Gastrocnemius medialis (tissue), 4 donors: Measurements from ENCODE around the gene SUGCT. TPM values are rescaled to one million over a fixed set of nuclear protein-coding genes. Genes with fewer than 3 reads are reported as not detected.

ENCODE experiments used
- ATAC-seq, 2 donors: fragments of 150-250 bp; one replicate each; pipeline ENCODE4 v1.9.1; 2016
- DNase-seq, 2 donors: peaks; one replicate each; pipeline ENCODE4 v3.0.0-alpha.2; 2019
- H3K27ac ChIP-seq, 4 donors: fragments of 200-600 bp; sonication (generic); 1 replicate in 1 of 4; 2 replicates in 3 of 4; pipeline ENCODE4 v1.5.1; 2016 to 2018; ENCODE audit warnings: mild to moderate bottlenecking in 2 of 4, moderate library complexity in 1 of 4
- H3K27me3 ChIP-seq, 3 donors: fragments of 200-600 bp; sonication (generic) in 2 of 3; 1 replicate in 1 of 3; 2 replicates in 2 of 3; pipeline versions ENCODE4 v1.5.1 to v1.6.0; 2016 to 2019; ENCODE audit warnings: mild to moderate bottlenecking in 1 of 3, moderate library complexity in 1 of 3
- H3K36me3 ChIP-seq, 2 donors: fragments of 200-600 bp; sonication (generic) in 1 of 2; one replicate each; pipeline ENCODE4 v1.5.1; 2017 to 2018
- H3K4me1 ChIP-seq, 2 donors: fragments of 200-600 bp; sonication (generic) in 1 of 2; one replicate each; pipeline ENCODE4 v1.5.1; 2016 to 2017; ENCODE audit warnings: mild to moderate bottlenecking in 2 of 2
- H3K4me3 ChIP-seq, 4 donors: fragments of 200-600 bp; sonication (generic) in 3 of 4; 1 replicate in 1 of 4; 2 replicates in 3 of 4; pipeline ENCODE4 v1.5.1; 2016 to 2019; ENCODE audit warnings: mild to moderate bottlenecking in 2 of 4
- H3K9me3 ChIP-seq, 3 donors: fragments of 200-600 bp; sonication (generic) in 2 of 3; 1 replicate in 1 of 3; 2 replicates in 2 of 3; pipeline ENCODE4 v1.5.1; 2016 to 2019
- POLR2A ChIP-seq, 2 donors: fragments of 450-650 bp; IDR thresholded peaks; one replicate each; pipeline ENCODE4 v1.6.1; 2017; ENCODE audit warnings: antibody characterized with exemption in 2 of 2, mild to moderate bottlenecking in 2 of 2, moderate library complexity in 2 of 2
- in situ Hi-C, 4 donors: fragments of 200-750 bp; cut with MboI; loops; one replicate each; pipeline versions ENCODE4 v1.15.0 to v1.8.0; 2017; ENCODE audit warnings: low sequenced_read_pairs in 4 of 4
- intact Hi-C: fragments of 100-400 bp; cut with DNase I; formaldehyde crosslinking; loops from one replicate; pipeline ENCODE4 v1.15.1; 2023; ENCODE audit warnings: low total_unique reads
- total RNA-seq, 4 donors: library from RNA; depleted of rRNA; stranded (reverse); fragments of >200 nt; gene quantifications; one replicate each; pipeline versions ENCODE4 v1.1.0 to v1.2.3, GENCODE V29; 2016
- TF ChIP-seq, protein P1 (sequence below), 5 experiments: fragments of 450-650 bp in 3 of 5; fragments of 200-600 bp in 2 of 5; sonication (generic) in 2 of 5; IDR thresholded peaks in 4 of 5; conservative IDR thresholded peaks in 1 of 5; 1 replicate in 4 of 5; 2 replicates in 1 of 5; pipeline ENCODE4 v1.5.1; 2016 to 2019; ENCODE audit warnings: antibody characterized with exemption in 5 of 5, mild to moderate bottlenecking in 3 of 5, moderate library complexity in 3 of 5

SUGCT gene
- total RNA-seq, 4 donors from 2014 or later = 2.3 to 3.5 (median 2.9) TPM

- Histone ChIP-seq H3K36me3 (no peaks in the 10 kb centered on the region), H3K27ac (no peak overlapping the region), H3K4me1 (no peaks in the 10 kb centered on the region), H3K27me3 (no peaks in the 10 kb centered on the region), H3K9me3 (no peaks in the 10 kb centered on the region), H3K4me3 (no peak overlapping the region)
- intact Hi-C loops = no loop called here
- ATAC-seq (no peak), DNase-seq (no peak)
- in situ Hi-C loops = no loop called here
- no peak for TF ChIP-seq POLR2A (IDR thresholded peaks at IDR 0.05)
- TF ChIP-seq, protein P1, sequence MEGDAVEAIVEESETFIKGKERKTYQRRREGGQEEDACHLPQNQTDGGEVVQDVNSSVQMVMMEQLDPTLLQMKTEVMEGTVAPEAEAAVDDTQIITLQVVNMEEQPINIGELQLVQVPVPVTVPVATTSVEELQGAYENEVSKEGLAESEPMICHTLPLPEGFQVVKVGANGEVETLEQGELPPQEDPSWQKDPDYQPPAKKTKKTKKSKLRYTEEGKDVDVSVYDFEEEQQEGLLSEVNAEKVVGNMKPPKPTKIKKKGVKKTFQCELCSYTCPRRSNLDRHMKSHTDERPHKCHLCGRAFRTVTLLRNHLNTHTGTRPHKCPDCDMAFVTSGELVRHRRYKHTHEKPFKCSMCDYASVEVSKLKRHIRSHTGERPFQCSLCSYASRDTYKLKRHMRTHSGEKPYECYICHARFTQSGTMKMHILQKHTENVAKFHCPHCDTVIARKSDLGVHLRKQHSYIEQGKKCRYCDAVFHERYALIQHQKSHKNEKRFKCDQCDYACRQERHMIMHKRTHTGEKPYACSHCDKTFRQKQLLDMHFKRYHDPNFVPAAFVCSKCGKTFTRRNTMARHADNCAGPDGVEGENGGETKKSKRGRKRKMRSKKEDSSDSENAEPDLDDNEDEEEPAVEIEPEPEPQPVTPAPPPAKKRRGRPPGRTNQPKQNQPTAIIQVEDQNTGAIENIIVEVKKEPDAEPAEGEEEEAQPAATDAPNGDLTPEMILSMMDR (IDR thresholded peaks at IDR 0.05 in 4 of 5, conservative IDR thresholded peaks at IDR 0.05 in 1 of 5) = no peak
Observed at GRCh38 chr7:40765639-40766038, 630.8 kb downstream of the SUGCT start.

DNA sequence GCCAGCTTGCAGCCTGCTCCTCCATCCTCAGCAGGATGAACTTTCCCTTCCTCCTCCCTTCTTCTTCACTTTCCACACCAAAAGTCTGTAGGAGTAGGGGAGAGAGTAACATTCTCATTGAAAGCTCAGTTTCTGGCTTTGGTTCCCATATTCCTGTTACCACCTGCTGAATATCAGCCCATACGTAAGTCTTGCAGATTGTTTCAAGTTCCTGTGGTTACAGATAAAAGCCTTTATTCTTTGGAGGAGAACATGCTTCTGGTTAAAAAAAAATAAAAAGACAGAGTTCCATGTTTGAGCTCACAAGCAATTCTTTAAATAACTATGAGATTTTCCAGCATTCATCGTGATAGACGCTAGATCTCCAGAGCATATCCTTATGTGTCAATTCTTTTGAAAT, 637.3 kb downstream of the SUGCT start:
- Histone ChIP-seq H3K9me3 (no peaks in the 10 kb centered on the region), H3K36me3 (no peaks in the 10 kb centered on the region), H3K27me3 (no peaks in the 10 kb centered on the region), H3K4me3 (no peak overlapping the region), H3K27ac (no peak overlapping the region), H3K4me1 (no peaks in the 10 kb centered on the region)
- DNase-seq = no peak
- ATAC-seq = no peak
- TF ChIP-seq, protein P1 (IDR thresholded peaks at IDR 0.05 in 4 of 5, conservative IDR thresholded peaks at IDR 0.05 in 1 of 5) = no peak
- no peak for TF ChIP-seq POLR2A (IDR thresholded peaks at IDR 0.05)
- intact Hi-C loops (no loop called here), in situ Hi-C loops (no loop called here)

- H3K4me3 ChIP-seq = no peak overlapping the region
- no peak for ATAC-seq
- TF ChIP-seq, protein P1 (IDR thresholded peaks at IDR 0.05 in 4 of 5, conservative IDR thresholded peaks at IDR 0.05 in 1 of 5) = no peak
- TF ChIP-seq POLR2A (IDR thresholded peaks at IDR 0.05) = no peak
- H3K4me1 ChIP-seq = no peaks in the 10 kb centered on the region
- no peak for DNase-seq
- in situ Hi-C loops (no loop called here), intact Hi-C loops (no loop called here)
- H3K36me3 ChIP-seq = no peaks in the 10 kb centered on the region
- no peaks in the 10 kb centered on the region for H3K9me3 ChIP-seq
- H3K27me3 ChIP-seq = no peaks in the 10 kb centered on the region
- H3K27ac ChIP-seq = no peak overlapping the region
Observed at GRCh38 chr7:40773656-40774055, 638.9 kb downstream of the SUGCT start.

DNA sequence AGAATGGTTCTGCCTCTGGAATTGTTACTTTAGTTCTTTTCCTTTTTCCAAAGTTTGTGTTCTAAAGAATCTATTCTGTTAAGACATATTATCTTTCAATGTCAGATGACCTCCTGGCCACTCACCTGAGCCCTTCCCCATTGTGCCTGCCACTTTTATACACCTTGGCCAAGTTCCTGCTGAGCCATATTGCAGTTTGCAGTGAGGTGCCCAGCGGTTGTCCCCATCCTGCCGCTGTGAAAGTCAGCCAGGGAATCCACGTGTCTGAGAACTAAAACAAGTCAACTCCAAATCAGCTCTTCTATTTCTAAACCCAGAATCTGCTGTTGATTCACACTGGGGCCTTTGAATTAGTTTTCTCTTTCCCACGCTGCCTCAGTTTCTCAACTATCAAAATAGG, 641.1 kb downstream of the SUGCT start:
- H3K27ac ChIP-seq = no peak overlapping the region

DNA sequence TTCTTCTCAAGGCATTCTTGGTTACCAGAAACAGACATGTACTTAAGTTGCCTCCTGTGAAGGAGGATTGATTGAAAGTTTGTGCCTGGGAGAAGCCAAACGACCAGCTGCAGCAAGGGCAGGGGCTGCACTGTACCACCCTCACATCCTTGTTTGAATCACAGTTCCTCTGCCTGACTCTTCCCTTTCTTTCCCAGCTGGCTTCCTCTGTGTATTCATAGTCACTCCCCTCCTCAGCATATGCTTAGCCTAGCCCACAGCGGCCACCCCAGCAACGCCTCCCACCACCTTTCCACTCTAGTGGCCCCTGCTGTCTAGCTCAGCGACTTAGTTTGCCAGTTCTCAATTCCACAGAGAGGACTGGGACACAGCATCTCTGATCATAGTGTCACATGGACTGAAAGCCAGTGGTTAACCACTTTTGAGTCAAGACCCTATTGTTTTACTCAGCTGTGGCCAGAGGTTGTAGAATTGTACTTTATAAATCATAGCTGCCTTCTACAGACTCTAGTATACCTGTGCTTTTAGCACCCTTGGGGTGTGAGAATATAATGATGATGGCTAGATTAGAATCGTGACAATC, 643.0 kb downstream of the SUGCT start:
- no peak for DNase-seq
- TF ChIP-seq, protein P1 (IDR thresholded peaks at IDR 0.05 in 4 of 5, conservative IDR thresholded peaks at IDR 0.05 in 1 of 5) = no peak
- TF ChIP-seq POLR2A (IDR thresholded peaks at IDR 0.05) = no peak
- H3K36me3 ChIP-seq = no peaks in the 10 kb centered on the region
- intact Hi-C loops = no loop called here
- no peak overlapping the region for H3K4me3 ChIP-seq
- in situ Hi-C loops = no loop called here
- H3K27ac ChIP-seq = no peak overlapping the region
- no peaks in the 10 kb centered on the region for H3K9me3 ChIP-seq
- no peaks in the 10 kb centered on the region for H3K4me1 ChIP-seq
- no peak for ATAC-seq
- H3K27me3 ChIP-seq = no peaks in the 10 kb centered on the region

More for the DNA sequence above, 641.1 kb downstream of the SUGCT start:
- in situ Hi-C loops = no loop called here
- H3K36me3 ChIP-seq = no peaks in the 10 kb centered on the region
- H3K9me3 ChIP-seq = no peaks in the 10 kb centered on the region
- no peak for ATAC-seq
- no peaks in the 10 kb centered on the region for H3K27me3 ChIP-seq
- TF ChIP-seq POLR2A (IDR thresholded peaks at IDR 0.05) = no peak
- H3K4me3 ChIP-seq = no peak overlapping the region
- no peaks in the 10 kb centered on the region for H3K4me1 ChIP-seq
- intact Hi-C loops = no loop called here
- DNase-seq = no peak
